HepG2 (cell line): ENCODE results near the gene CBLN3. TPM values are rescaled to one million over a fixed set of nuclear protein-coding genes. Genes with fewer than 3 reads are reported as not detected.
"Not testable (repeated sequence)": the region's sequence is repeated elsewhere in the genome, so short reads cannot be mapped to it uniquely, and the experiment has no call there.

Experiments
- ATAC-seq: fragments of 200-7000 bp; cut with Tn5 transposase; 3 replicates; pipeline ENCODE4 v1.9.1; 2020; ENCODE audit warnings: mild to moderate bottlenecking, moderate library complexity
- BruUV-seq: library from RNA; stranded (reverse); fragments of 400-500 nt; replicated peaks from 2 replicates; lab custom pipeline; 2021; lab: Mats Ljungman, UMichigan
- CTCF ChIA-PET: fragments of 300-600 bp; formaldehyde crosslinking; extraction: SDS; loops from one replicate; lab custom pipeline; 2021; ENCODE audit warnings: low total read pairs, inconsistent platforms, low intra/inter-chr PET ratio; lab: Yijun Ruan, JAX
- POLR2A ChIA-PET: fragments of 350-600 bp; sonication (Branson Sonifier 250); formaldehyde crosslinking; loops from one replicate; lab custom pipeline; 2020; ENCODE audit warnings: antibody characterized with exemption, inconsistent platforms; lab: Yijun Ruan, JAX
- DNase-seq: peaks from one replicate; pipeline ENCODE4 v3.0.0-alpha.2; 2015; ENCODE audit warnings: low spot score
- FAIRE-seq: peaks from 3 replicates; lab custom pipeline; 2011; peaks lifted over from hg19 to GRCh38; lab: Jason Lieb, UNC
- H2AFZ ChIP-seq: one replicate; pipeline ENCODE4 v1.6.1; 2011; ENCODE audit warnings: low read length, inconsistent platforms
- H3K27ac ChIP-seq: fragments of 300-600 bp; 3 replicates; pipeline ENCODE4 v1.8.0; 2011; ENCODE audit warnings: mixed run types, mild to moderate bottlenecking, mixed read lengths, low read length, inconsistent platforms; ENCODE audit not compliant: insufficient read depth; ENCODE audit errors: extremely low read length
- H3K27me3 ChIP-seq, 2 experiments: fragments of 200-600 bp in 1 of 2; 2 replicates in 1 of 2; 3 replicates in 1 of 2; pipeline versions ENCODE4 v1.6.0 to v1.8.0; 2011; ENCODE audit warnings: low read length in 2 of 2, mild to moderate bottlenecking in 2 of 2, moderate library complexity in 2 of 2, inconsistent platforms in 1 of 2; ENCODE audit not compliant: insufficient read depth in 2 of 2, control insufficient read depth in 1 of 2
- H3K36me3 ChIP-seq, 2 experiments: fragments of 200-600 bp in 1 of 2; replicated peaks in 1 of 2; 2 replicates in 1 of 2; 3 replicates in 1 of 2; pipeline versions ENCODE4 v1.5.1 to v1.8.0; 2011; ENCODE audit warnings: low read length in 2 of 2, inconsistent platforms in 1 of 2; ENCODE audit not compliant: insufficient read depth in 2 of 2, control insufficient read depth in 1 of 2
- H3K4me1 ChIP-seq: 2 replicates; pipeline ENCODE4 v1.5.1; 2012; ENCODE audit warnings: low read length, inconsistent platforms; ENCODE audit not compliant: insufficient read depth
- H3K4me2 ChIP-seq: 2 replicates; pipeline ENCODE4 v1.6.0; 2011; ENCODE audit warnings: low read depth, low read length, inconsistent platforms
- H3K4me3 ChIP-seq, 3 experiments: fragments of 200-600 bp in 1 of 3; sonication (generic), shearing (Covaris generic) in 1 of 3; replicated peaks in 1 of 3; 2 replicates each; pipeline ENCODE4 v1.5.1; 2011 to 2016; ENCODE audit warnings: low read length in 3 of 3, inconsistent platforms in 2 of 3, low read depth in 2 of 3, mild to moderate bottlenecking in 2 of 3, control low read depth in 1 of 3, mixed read lengths in 1 of 3; ENCODE audit not compliant: insufficient read depth in 1 of 3
- H3K79me2 ChIP-seq: one replicate; pipeline ENCODE4 v1.6.1; 2011; ENCODE audit warnings: low read length, inconsistent platforms; ENCODE audit not compliant: insufficient read depth
- H3K9ac ChIP-seq: 2 replicates; pipeline ENCODE4 v1.6.0; 2011; ENCODE audit warnings: mild to moderate bottlenecking, low read depth, low read length, inconsistent platforms; ENCODE audit not compliant: insufficient read depth
- H3K9me3 ChIP-seq: 2 replicates; pipeline ENCODE4 v1.5.1; 2012; ENCODE audit warnings: mild to moderate bottlenecking, low read length
- H4K20me1 ChIP-seq: 2 replicates; pipeline ENCODE4 v1.6.0; 2011; ENCODE audit warnings: inconsistent platforms, mild to moderate bottlenecking, low read length, moderate library complexity; ENCODE audit not compliant: insufficient read depth
- ARNT ChIP-seq: fragments of 450-650 bp; IDR thresholded peaks from 2 replicates; pipeline ENCODE4 v1.6.1; 2017
- FOXA1 ChIP-seq, 2 experiments: fragments of 450-650 bp in 1 of 2; sonication (generic) in 1 of 2; formaldehyde crosslinking in 1 of 2; IDR thresholded peaks; 2 replicates each; pipeline versions ENCODE4 v1.4.0 to v1.6.1; 2016 to 2020; ENCODE audit warnings: missing genetic modification reagents in 1 of 2
- MNT ChIP-seq: fragments of 450-650 bp; IDR thresholded peaks from 2 replicates; pipeline ENCODE4 v1.6.1; 2016
- NONO ChIP-seq, 2 experiments: fragments of 450-650 bp in 1 of 2; sonication (generic) in 1 of 2; formaldehyde crosslinking in 1 of 2; IDR thresholded peaks in 1 of 2; conservative IDR thresholded peaks in 1 of 2; 2 replicates each; pipeline versions ENCODE4 v1.6.1 to v1.8.0; 2017 to 2022; ENCODE audit warnings: mild to moderate bottlenecking in 1 of 2, missing genetic modification reagents in 1 of 2, moderate library complexity in 1 of 2
- SOX6 ChIP-seq, 2 experiments: fragments of 450-650 bp in 1 of 2; sonication (generic) in 1 of 2; formaldehyde crosslinking in 1 of 2; IDR thresholded peaks; 2 replicates each; pipeline versions ENCODE4 v1.4.0 to v1.6.1; 2017 to 2020; ENCODE audit warnings: antibody characterized with exemption in 1 of 2, mild to moderate bottlenecking in 1 of 2, missing genetic modification reagents in 1 of 2
- ZNF282 ChIP-seq: fragments of 450-650 bp; IDR thresholded peaks from 2 replicates; pipeline ENCODE4 v1.6.1; 2018; ENCODE audit not compliant: partially characterized antibody
- WGBS: methylation state at CpG from one replicate; pipeline ENCODE4 v1.1.6; 2017; ENCODE audit warnings: low lambda C conversion rate; 5-methylcytosine and 5-hydroxymethylcytosine counted together
- in situ Hi-C: cut with HindIII; loops from 2 replicates; pipeline ENCODE4 v1.10.0; 2017; ENCODE audit warnings: low pct_unique_long_range_greater_than_20kb; ENCODE audit not compliant: extremely low pct_ligation_motif_present
- intact Hi-C: fragments of 100-400 bp; cut with micrococcal nuclease; formaldehyde crosslinking; loops from one replicate; pipeline ENCODE4 v1.10.0; 2022; ENCODE audit not compliant: unreplicated experiment
- polyA plus RNA-seq, 8 experiments: library from polyadenylated mRNA; depleted of rRNA in 3 of 8; stranded (reverse) in 7 of 8; unstranded in 1 of 8; fragments of >200 nt; fragmentation: Illumina TruSeq in 4 of 8; extraction: Trizol in 4 of 8; gene quantifications; 2 replicates each; pipeline versions ENCODE4 v1.2.1 to v1.2.3, GENCODE V29; 2011 to 2016; ENCODE audit warnings: low read depth in 4 of 8, missing spikeins in 1 of 8, mixed read lengths in 1 of 8; ENCODE audit not compliant: insufficient read depth in 1 of 8
- total RNA-seq, 5 experiments: library from RNA; depleted of rRNA; stranded (reverse); fragments of >200 nt; fragmentation: Illumina TruSeq; extraction: Trizol; gene quantifications; 2 replicates each; pipeline ENCODE4 v1.2.3, GENCODE V29; 2016; ENCODE audit warnings: low read depth in 1 of 5

Gene CBLN3
- total and polyA plus RNA-seq, 2 of the 13 experiments (the other 11 are each of a cell fraction or from before 2014, with no cell fraction given): 0.66 to 0.98 TPM

DNA sequence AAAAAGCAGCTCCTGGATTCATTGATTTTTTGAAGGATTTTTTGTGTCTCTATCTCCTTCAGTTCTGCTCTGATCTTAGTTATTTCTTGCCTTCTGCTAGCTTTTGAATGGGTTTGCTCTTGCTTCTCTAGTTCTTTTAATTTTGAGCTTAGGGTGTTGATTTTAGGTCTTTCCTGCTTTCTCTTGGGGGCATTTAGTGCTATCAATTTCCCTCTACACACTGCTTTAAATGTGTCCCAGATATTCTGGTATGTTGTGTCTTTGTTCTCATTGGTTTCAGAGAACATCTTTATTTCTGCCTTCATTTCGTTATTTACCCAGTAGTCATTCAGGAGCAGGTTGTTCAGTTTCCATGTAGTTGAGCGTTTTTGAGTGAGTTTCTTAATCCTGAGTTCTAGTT is 21.4 kb upstream of the CBLN3 start:
- in situ Hi-C loops; BruUV-seq; POLR2A ChIA-PET; H4K20me1 ChIP-seq; H3K4me1 ChIP-seq; H3K4me3 ChIP-seq; FAIRE-seq; intact Hi-C loops; ATAC-seq; H3K27ac ChIP-seq; H3K27me3 ChIP-seq; DNase-seq; H3K4me2 ChIP-seq; H2AFZ ChIP-seq; H3K79me2 ChIP-seq; H3K36me3 ChIP-seq; H3K9ac ChIP-seq; CTCF ChIA-PET; TF ChIP-seq FOXA1 (CRISPR knock-in tag; IDR thresholded peaks at IDR 0.05); SOX6 (CRISPR knock-in tag; IDR thresholded peaks at IDR 0.05); NONO (CRISPR knock-in tag; conservative IDR thresholded peaks at IDR 0.05): not testable (repeated sequence)
- TF ChIP-seq FOXA1 (IDR thresholded peaks at IDR 0.05) (0 out of 2 replicates have a peak, but pooled peaks have one; percentile 24), MNT (0 out of 2 replicates have a peak, but pooled peaks have one; percentile 22), ARNT (0 out of 2 replicates have a peak, but pooled peaks have one; percentile 41), SOX6 (IDR thresholded peaks at IDR 0.05) (0 out of 2 replicates have a peak, but pooled peaks have one; percentile 39), NONO (IDR thresholded peaks at IDR 0.05) (peak; percentile 63; the same call in 1 of the 2 replicates), ZNF282 (peak; percentile 72)
- WGBS: 85% methylated on average over 2 of the region's 2 CpGs
- H3K9me3 ChIP-seq: peaks cover 13% of the 10 kb centered on the region
